Measurements from ENCODE around the gene TBC1D22A.

The TBC1D22A gene

GRCh38 chr22:46853191-46853590 is 90.7 kb downstream of the TBC1D22A start:
- no peak overlapping the region for H3K9ac ChIP-seq (ENCODE audit: low read length)
- peaks cover 47% of the 10 kb centered on the region; the same call in 1 of the 2 replicates for H3K79me2 ChIP-seq (ENCODE audit: low read length)
- H3K36me3 ChIP-seq (replicated peaks; ENCODE audit: insufficient read depth, low read length) = no peaks in the 10 kb centered on the region
- no peak for DNase-seq
- no peaks in the 10 kb centered on the region for H3K9me3 ChIP-seq (replicated peaks; ENCODE audit: insufficient read depth, low read length)
- no peaks in the 10 kb centered on the region for H4K20me1 ChIP-seq (ENCODE audit: insufficient read depth, low read length)
- H3K4me1 ChIP-seq (ENCODE audit: low read length) = no peaks in the 10 kb centered on the region
- H3K9me2 ChIP-seq (replicated peaks; ENCODE audit: insufficient read depth, low read length) = no peaks in the 10 kb centered on the region
- no peak overlapping the region for H3K4me2 ChIP-seq (ENCODE audit: low read depth, low read length)
- no peaks in the 10 kb centered on the region for H3F3A ChIP-seq (ENCODE audit: insufficient read depth, low read length)
- no peak overlapping the region for H2AFZ ChIP-seq (ENCODE audit: low read length)
- H3K27me3 ChIP-seq (replicated peaks; ENCODE audit: insufficient read depth, low read length) = no peaks in the 10 kb centered on the region
- no peak overlapping the region for H3K4me3 ChIP-seq (ENCODE audit: low read length)
- no peak overlapping the region for H3K27ac ChIP-seq (ENCODE audit: low read length)
- TF ChIP-seq EZH2 (optimal IDR thresholded peaks at IDR 0.05; ENCODE audit: low read depth, low read length) = no peak
- no peak for TF ChIP-seq EZH2phosphoT487 (IDR thresholded peaks at IDR 0.05; ENCODE audit: low read length)
- TF ChIP-seq CTCF (IDR thresholded peaks at IDR 0.05; ENCODE audit: low read length) = no peak

- H3K27me3 ChIP-seq (replicated peaks; ENCODE audit: insufficient read depth, low read length) = no peaks in the 10 kb centered on the region
- no peaks in the 10 kb centered on the region for H3F3A ChIP-seq (ENCODE audit: insufficient read depth, low read length)
- H3K4me1 ChIP-seq (ENCODE audit: low read length) = no peaks in the 10 kb centered on the region
- no peak overlapping the region for H3K9ac ChIP-seq (ENCODE audit: low read length)
- H3K9me2 ChIP-seq (replicated peaks; ENCODE audit: insufficient read depth, low read length) = no peaks in the 10 kb centered on the region
- TF ChIP-seq EZH2 (optimal IDR thresholded peaks at IDR 0.05; ENCODE audit: low read depth, low read length) = no peak
- no peak for TF ChIP-seq EZH2phosphoT487 (IDR thresholded peaks at IDR 0.05; ENCODE audit: low read length)
- no peak for TF ChIP-seq CTCF (IDR thresholded peaks at IDR 0.05; ENCODE audit: low read length)
- H2AFZ ChIP-seq (ENCODE audit: low read length) = no peak overlapping the region
- H3K4me2 ChIP-seq (ENCODE audit: low read depth, low read length) = no peak overlapping the region
- H3K9me3 ChIP-seq (replicated peaks; ENCODE audit: insufficient read depth, low read length) = no peaks in the 10 kb centered on the region
- no peaks in the 10 kb centered on the region for H4K20me1 ChIP-seq (ENCODE audit: insufficient read depth, low read length)
- DNase-seq = no peak
- H3K79me2 ChIP-seq (ENCODE audit: low read length) = peaks cover 47% of the 10 kb centered on the region; the same call in 1 of the 2 replicates
- H3K27ac ChIP-seq (ENCODE audit: low read length) = no peak overlapping the region
- H3K36me3 ChIP-seq (replicated peaks; ENCODE audit: insufficient read depth, low read length) = no peaks in the 10 kb centered on the region
- H3K4me3 ChIP-seq (ENCODE audit: low read length) = no peak overlapping the region
Measured at GRCh38 chr22:46854125-46854870, 91.8 kb downstream of the TBC1D22A start.

GRCh38 chr22:46855681-46856080 is 93.2 kb downstream of the TBC1D22A start:
- no peaks in the 10 kb centered on the region for H3K9me3 ChIP-seq (replicated peaks; ENCODE audit: insufficient read depth, low read length)
- H2AFZ ChIP-seq (ENCODE audit: low read length) = no peak overlapping the region
- peaks cover 35% of the 10 kb centered on the region; the same call in 1 of the 2 replicates for H3K79me2 ChIP-seq (ENCODE audit: low read length)
- H3K4me3 ChIP-seq (ENCODE audit: low read length) = no peak overlapping the region
- H3K27me3 ChIP-seq (replicated peaks; ENCODE audit: insufficient read depth, low read length) = no peaks in the 10 kb centered on the region
- H3K9ac ChIP-seq (ENCODE audit: low read length) = no peak overlapping the region
- no peak overlapping the region for H3K27ac ChIP-seq (ENCODE audit: low read length)
- H3F3A ChIP-seq (ENCODE audit: insufficient read depth, low read length) = no peaks in the 10 kb centered on the region
- no peak for DNase-seq
- H4K20me1 ChIP-seq (ENCODE audit: insufficient read depth, low read length) = no peaks in the 10 kb centered on the region
- no peaks in the 10 kb centered on the region for H3K9me2 ChIP-seq (replicated peaks; ENCODE audit: insufficient read depth, low read length)
- no peaks in the 10 kb centered on the region for H3K4me1 ChIP-seq (ENCODE audit: low read length)
- H3K36me3 ChIP-seq (replicated peaks; ENCODE audit: insufficient read depth, low read length) = no peaks in the 10 kb centered on the region
- no peak for TF ChIP-seq EZH2 (optimal IDR thresholded peaks at IDR 0.05; ENCODE audit: low read depth, low read length)
- TF ChIP-seq EZH2phosphoT487 (IDR thresholded peaks at IDR 0.05; ENCODE audit: low read length) = no peak
- no peak for TF ChIP-seq CTCF (IDR thresholded peaks at IDR 0.05; ENCODE audit: low read length)
- H3K4me2 ChIP-seq (ENCODE audit: low read depth, low read length) = no peak overlapping the region
